Suprapubic skin (tissue), 3 donors: ENCODE data around the gene FOXO3.

ENCODE experiments used
- CTCF ChIP-seq, 2 donors: fragments of 200-600 bp in 1 of 2; fragments of 450-650 bp in 1 of 2; sonication (generic) in 1 of 2; IDR thresholded peaks; one replicate each; pipeline ENCODE4 v1.5.1; 2016 to 2019; ENCODE audit warnings: antibody characterized with exemption in 2 of 2, mild to moderate bottlenecking in 1 of 2, moderate library complexity in 1 of 2
- POLR2AphosphoS5 ChIP-seq, 3 donors: sonication (generic); formaldehyde crosslinking; IDR thresholded peaks; one replicate each; pipeline ENCODE4 v1.6.1; 2017; ENCODE audit warnings: antibody characterized with exemption in 3 of 3

- TF ChIP-seq CTCF (IDR thresholded peaks at IDR 0.05) (no peak), POLR2AphosphoS5 (IDR thresholded peaks at IDR 0.05) (no peak)
Measured at GRCh38 chr6:108633436-108633835, 72.7 kb downstream of the FOXO3 start.
